ENCODE results near the gene GP1BA.

Gene GP1BA

DNA sequence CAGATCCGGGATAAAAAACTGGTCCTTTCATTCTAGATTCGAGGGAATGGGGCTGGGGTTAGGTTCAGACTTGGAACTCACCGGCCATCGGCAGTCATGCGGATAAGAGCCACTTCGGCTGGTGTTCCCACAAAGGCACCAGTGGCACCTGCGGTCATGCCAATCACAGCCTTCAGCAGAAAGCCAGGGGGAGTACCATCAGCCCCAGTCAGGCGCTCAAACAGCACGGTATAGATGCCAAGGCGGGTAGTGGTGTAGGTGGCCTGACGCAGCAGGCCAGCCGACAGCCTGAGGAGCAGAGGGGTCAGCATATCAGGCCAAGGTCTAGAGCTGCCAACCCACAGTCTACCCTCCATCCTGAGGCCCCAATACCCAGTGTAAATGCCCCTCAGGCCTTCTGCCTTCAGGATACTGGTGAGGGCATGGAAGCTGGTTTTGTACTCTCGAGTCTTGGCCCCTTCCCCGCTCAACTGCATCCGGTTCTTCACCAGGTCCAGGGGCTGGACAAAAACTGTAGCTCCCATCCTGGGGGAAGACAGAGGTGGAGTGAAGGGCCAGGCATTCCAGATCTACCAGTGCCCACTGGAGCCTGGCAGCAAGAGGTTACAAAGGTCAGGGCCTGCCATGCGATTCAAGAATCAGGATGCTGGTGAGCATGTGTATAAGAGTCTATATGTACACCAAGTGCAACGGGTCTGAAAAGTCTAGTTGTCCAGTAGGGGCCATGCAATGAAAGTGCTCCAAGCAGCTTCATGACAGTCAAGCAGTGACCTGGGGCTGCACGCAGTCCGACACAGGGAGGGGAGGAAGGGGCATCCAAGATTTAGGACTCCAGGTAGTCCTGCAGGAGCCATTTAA lies 6.8 kb downstream of the GP1BA start:
- no peak for DNase-seq

DNA sequence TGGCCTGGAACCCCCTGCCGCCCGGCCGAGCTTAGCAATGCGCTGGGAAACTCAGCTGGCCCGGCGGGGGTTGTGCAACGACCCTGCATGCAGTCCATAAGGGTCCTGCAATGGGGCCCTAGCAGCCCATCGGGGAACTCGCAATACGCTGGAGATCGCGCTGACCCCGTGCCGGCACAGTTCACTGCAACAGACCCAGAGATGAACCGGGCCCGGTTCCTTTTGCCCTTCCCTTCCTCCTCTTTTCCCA lies 7.4 kb downstream of the GP1BA start:
- DNase-seq: no peak

DNA sequence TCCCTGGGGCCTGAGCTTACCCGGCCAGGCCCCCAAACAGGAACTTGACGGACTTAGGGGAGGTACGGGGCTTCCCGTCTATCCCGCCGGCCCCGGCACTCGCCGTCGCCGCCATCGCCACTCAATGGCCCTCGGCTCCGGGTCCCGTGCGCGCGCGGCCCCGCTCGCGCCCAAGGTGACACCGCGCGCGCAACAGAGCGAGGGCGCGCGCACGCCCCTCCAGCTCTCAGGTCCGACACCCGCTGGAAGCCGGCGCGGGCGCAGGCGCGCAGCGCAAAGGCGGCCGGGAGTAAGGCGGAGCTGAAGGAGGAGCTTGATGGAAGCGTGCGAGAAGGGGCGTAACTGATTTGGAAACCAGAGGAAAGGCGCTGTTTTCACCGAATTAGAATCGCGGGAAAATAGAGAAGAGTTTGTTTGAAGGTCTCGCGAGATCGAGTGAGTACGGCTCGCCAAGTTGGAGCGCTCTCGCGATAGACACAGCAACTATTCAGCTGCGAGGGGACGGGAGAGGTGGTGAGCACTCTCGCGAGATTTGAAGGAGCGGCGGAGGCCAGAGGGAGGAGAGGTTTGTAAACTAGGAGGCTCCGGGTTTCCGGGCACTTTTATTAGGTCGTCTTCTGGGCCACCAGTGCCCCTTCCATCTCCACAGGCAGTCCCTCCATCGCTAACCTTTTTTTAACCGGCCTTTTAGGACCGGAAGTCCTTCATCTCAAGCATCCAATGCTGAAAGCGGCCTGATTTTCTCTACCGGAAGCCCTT lies 7.9 kb downstream of the GP1BA start, which contains the start of the genes RNF167 and SLC25A11:
RNF167 (plus strand) TSS at position 473 of the 759 bp plus-strand sequence. CDS start 642 bp downstream, outside the sequence.
SLC25A11 (minus strand) TSS at position 251 of the 759 bp plus-strand sequence; CDS start at position 115, 136 bp downstream.
- peak; percentile 99 for DNase-seq

DNA sequence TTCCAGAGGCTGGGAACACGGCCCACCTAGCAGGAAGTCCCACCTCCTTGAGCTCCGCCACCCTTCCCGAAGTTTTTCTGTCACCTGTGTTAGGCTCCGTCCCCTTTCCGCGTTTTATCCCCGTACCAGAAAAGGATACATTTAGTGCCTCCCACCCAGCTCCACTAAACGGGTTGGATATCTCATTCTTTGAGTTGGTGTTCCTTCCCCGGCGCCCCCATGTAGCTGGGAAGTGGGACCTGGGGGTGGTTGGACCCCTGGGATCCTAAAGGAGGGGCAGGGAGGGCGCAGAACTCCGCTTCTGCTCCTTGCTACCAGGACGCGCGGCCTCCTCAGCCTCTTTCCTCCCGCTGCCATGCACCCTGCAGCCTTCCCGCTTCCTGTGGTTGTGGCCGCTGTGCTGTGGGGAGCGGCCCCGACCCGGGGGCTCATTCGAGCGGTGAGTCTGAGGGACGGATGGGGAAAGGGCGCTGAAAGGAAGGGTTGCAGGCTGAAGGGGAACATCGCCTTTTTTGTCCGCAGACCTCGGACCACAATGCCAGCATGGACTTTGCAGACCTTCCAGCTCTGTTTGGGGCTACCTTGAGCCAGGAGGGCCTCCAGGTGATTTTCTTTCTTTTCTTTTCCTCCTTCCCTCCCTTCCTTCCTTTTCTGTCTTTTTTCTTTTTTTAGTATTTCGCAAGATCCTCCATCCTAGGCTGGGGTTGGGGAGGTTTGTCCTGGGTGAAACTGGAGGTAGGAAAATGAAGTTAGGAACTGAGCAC lies 8.7 kb downstream of the GP1BA start:
- DNase-seq: peak; percentile 88

DNA sequence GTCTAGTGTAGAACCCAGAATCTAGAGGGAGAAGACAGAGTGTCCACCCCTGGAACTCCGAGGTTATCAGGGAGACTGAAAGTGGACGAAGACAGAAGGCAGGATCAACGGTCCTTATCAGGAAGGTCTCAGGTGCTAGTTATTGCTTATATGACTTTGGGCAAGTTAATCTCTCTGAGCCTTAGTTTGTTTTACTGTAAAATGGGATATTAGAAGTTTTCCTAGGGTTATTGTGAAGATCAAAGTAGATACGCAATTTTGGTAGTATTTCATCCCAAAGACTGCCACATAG lies 9.2 kb downstream of the GP1BA start:
- DNase-seq: no peak

DNA sequence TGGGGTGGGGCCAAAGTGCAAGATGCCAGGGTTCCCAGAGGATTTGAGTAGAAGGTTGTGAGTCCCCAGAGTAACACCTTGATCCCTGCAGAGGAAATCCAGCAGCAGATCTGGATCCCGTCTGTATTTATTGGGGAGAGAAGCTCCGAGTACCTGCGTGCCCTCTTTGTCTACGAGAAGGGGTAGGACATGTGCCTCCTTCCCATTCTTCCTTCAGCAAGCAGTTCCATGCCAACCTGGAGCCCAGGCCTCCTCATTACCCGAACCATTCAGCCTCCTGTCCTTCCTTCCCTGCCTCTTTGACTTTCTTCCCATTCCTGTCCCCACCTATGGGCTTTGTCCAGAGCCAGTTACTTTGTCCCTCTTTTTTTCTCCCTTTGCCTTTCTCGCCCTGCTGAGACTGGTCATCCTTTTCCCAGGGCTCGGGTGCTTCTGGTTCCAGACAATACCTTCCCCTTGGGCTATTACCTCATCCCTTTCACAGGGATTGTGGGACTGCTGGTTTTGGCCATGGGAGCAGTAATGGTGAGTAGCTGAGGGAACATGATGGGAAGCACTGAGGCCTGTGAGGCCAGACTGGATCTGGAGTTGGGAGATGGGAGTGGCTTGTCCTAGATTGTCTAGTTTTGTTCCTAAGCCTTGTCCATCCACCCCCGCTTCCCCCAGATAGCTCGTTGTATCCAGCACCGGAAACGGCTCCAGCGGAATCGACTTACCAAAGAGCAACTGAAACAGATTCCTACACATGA lies 10.9 kb downstream of the GP1BA start:
- DNase-seq: no peak

DNA sequence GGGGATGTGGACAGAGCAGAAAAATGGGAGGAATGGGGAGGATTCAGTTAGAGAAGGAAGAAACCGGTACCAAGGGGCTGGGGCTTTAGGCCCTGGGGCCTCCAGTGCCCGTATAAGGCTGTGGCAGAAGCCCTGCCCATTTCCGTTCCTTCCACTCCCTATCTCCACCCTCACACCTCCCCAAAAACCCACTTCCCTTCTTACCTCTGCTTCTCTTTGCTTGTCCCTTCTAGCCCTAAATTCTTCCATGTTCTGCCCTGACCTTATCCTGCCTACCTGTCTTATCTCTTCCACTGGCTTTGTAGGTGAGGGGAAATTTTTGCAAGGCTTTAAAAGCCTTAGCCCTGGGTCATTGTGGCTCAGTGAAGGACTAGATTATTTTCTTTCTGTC lies 12.1 kb downstream of the GP1BA start:
- DNase-seq: no peak

DNA sequence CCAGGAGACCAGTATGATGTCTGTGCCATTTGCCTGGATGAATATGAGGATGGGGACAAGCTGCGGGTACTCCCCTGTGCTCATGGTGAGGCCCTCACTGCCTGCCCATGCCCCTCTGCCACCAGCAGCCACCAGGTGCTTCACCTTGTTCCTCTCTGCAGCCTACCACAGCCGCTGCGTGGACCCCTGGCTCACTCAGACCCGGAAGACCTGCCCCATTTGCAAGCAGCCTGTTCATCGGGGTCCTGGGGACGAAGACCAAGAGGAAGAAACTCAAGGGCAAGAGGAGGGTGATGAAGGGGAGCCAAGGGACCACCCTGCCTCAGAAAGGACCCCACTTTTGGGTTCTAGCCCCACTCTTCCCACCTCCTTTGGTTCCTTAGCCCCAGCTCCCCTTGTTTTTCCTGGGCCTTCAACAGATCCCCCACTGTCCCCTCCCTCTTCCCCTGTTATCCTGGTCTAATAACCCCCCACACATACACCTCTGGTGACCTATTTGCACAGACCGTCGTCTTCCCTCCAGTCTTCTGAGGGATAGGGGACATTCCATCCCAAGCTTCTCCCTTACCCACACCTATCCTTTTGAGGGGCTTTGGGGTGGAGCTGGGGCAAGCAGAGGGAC lies 12.6 kb downstream of the GP1BA start:
- no peak for DNase-seq

DNA sequence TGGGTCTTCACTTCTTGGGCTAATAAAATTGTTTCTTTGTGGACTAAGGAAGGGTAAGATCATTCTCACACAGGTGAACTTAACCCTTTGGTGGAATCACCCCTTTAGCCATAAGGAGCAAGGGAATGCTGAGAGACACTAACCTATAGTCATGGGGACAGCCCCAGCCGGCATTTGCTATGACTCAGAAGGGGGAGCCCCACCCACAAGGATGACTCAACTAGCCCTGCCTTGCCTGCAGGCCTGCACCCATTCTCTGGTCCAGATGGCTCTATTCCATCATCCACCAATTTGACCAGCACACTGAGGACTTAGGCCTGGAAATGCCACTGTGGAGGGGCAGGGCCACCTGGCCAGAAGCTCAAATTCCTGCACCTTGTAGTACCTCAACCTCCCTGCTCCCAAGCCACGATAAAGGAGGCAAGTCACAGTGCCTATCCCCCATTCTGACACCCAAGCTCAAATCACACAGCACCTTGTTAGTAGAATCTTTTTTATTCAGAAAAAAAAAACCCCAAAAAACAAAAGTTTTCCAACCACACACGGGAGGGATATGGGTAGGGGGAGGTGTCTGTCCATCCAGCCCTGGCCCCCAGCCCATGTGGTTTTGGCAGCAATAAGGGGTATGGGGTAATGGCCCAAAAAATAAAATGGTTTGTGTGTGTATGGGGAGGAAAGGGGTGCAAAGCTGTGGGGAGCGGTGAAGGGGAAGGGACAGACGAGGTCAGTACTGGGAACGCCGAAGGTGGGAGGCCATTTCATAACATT lies 13.3 kb downstream of the GP1BA start:
- DNase-seq: no peak

DNA sequence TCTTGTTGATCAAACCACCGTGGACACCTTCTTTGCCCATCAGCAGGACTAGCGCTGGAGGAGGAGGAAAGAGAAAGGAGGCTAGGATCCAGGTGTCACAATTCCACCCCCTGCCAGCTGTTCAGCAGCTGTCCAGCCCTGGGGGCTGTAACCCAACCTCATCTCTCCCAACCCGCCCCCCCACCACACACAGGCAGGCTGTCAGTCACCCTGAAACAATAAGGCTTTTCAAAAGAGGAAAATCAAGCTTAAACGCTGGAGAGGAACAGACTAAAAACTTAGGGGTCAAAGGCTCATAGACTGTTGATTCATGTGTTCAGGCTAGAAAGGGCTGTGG lies 13.8 kb downstream of the GP1BA start:
- DNase-seq: no peak

DNA sequence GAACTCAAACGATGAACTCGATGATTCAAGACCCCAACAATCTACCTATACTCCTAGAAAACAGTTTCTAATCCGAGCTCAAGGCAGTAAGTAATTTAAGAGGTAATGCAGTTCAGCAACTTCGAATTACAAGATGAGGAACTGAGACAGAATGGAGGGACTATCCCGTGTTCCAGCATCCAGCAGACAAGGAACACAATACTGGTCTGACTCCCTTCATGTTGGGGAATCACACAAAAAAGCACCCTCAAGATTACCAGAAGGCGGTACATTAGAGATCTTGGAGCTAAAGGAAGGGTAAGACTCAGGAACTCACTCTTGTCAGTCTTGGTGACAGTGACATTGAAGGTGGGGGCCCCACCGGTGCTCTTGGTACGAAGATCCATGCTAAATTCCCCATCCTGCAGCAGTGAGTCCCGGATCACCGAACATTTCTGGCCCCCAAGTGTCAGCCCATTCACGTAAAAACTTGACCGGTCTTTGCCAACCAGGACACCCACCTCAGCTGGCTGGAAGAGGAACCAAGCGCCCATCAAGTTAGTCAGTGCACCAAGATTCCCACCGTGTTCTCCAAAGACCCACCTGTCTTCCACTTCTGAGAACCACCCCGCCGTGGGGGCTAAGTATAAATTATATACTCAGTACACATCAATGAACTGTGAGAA lies 14.4 kb downstream of the GP1BA start:
- no peak for DNase-seq

DNA sequence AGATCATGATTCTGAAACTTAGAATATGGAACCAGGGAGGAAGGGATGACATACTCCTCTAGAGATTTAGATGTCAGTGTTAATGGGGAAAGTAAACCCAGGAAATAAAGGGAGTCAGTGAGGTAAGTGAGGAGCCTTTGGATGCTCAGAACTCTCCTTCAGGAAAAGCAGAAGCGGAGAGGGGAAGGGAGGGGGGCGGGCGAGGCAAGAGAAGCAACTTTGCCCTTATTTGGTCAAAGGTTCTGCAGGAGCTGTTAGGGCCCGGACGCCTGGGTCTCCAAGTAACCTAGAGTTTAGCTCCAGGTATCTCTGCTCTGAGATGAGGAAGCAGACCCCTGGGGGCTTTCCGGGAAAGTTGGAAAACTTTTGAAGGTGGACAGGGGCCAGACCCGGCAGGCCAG lies 14.9 kb downstream of the GP1BA start:
- no peak for DNase-seq

DNA sequence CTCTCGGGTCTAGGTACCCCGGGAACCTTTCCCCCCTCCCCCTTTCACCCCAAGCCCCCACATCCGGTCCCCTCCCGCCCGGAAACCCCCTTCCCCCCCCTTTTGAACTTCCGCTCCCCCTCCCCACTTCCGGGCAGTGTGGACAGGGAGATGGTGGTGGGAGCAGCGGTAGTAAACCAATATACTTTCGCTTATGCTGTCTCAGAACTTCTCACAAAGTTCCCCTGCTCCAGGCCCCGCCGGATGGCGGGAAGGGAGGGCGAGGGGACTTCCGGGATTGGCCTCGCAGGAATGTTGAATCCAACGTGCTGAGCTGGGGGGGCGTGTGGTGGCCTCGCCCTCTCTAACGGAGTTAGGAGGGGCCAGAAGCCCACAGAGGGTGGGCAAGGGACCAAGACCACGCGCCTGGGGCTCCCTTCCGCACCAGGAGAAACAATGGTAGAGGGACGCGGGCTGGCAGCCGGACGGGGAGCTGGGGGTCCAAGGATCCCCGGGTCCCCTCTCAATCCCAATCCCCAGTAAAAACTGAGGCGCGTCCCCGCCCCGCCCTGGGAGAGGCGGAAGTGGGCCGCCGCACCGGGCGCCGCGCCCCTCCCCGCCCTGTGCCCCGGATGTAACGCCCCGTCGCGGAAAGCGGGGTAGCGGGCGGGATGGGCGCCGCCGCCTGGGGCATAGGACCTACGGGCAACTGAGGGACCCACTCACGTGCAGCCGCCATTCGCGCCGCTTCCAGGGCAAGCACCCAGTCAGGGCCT lies 15.5 kb downstream of the GP1BA start:
- peak; percentile 56 for DNase-seq

DNA sequence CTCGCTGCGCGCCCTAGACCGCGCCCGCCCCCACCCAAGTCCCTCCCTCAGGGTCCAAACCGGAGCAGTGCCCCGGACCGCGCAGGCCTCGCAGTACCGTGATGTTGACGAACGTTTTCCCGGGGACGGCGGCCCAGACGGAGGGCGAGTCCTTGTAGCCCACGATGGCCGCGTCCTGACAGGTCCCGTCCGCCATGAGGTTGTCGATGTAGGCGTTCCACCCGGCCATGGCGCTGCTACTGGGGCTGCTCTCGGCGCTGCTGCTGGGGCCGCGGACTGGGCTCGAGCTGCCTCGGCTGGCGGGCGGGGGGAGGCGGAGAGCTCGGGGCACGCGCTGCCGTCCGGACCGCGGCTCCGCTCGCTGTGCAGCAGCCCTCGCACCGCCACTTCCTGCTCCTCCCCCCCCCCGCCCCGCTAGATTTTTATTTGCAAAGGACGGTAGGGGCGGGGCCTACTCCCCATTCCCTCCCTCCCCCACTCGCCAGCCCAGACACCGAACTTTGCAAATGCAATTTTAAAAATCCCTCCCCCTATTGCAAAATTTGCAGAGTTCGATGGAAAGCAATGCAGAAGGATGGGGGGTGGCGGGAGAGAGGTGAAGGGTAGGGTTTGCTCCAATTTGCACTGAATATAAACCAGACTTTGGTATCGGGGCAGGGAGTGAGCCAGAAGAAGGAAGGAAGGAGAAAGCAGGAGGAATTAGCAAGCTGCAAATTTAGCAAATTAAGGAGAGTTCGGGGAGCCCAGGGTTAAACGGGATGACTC lies 16.3 kb downstream of the GP1BA start, which contains the start of gene PFN1:
PFN1 (minus strand) TSS at position 365 of the 765 bp plus-strand sequence; CDS start at position 229, 136 bp downstream.
- DNase-seq: peak; percentile 79

DNA sequence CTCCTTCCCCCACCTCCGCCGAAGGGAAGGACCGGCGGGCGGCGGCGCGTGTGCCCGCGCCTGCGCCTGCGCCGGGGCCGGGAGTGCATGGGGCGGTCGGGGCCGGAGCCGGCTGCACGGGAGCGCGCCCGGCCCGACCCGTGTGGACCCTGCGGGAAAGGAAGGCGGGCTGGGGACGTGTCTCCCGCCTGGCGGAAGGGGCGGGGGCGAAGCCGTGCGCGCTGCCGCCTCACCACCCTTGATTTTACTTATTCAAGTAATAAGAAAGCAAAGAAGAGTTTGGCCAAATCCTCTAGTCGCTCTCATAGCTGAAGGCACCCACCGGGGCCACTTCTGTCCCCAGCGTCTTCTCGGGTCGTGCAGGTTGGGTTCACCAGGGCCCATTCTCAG lies 16.8 kb downstream of the GP1BA start:
- DNase-seq: peak; percentile 80

DNA sequence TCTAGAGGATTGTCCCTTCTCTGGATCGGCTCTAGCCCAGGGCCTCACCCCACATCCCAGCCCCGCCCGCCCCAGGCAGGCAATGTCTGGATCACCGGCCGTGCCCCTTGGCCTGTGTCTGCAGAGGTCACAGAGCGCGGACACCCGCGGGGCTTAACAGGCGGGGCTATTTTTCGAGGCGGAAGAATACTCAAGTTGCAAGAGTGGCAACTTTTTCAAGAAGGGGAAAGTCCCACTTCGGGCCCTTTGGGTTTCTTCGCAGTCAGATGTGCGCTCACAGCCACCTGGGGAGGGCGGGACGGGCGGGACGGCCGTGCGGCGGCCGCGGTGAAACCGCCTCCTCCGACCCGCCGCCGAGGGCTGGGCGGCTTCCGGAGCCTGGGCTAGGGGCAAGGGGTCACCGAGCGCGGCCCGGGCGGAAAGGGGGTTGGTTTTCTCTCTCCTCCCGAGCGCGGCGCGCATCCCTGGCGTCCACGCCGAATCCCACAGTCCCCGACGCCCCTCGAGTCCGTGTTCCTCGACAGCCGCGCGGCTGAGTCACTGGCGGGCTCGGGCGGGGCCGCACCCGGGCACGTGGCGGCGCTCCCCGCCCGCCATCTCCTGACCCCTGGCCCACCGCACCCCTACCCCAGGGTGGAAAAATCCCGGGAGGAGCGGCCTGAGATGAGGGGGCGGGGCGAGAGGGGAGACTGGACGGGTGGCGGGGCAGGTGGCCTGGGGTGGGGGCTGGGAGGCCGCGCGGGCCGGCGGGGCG lies 17.4 kb downstream of the GP1BA start:
- peak; percentile 59 for DNase-seq

DNA sequence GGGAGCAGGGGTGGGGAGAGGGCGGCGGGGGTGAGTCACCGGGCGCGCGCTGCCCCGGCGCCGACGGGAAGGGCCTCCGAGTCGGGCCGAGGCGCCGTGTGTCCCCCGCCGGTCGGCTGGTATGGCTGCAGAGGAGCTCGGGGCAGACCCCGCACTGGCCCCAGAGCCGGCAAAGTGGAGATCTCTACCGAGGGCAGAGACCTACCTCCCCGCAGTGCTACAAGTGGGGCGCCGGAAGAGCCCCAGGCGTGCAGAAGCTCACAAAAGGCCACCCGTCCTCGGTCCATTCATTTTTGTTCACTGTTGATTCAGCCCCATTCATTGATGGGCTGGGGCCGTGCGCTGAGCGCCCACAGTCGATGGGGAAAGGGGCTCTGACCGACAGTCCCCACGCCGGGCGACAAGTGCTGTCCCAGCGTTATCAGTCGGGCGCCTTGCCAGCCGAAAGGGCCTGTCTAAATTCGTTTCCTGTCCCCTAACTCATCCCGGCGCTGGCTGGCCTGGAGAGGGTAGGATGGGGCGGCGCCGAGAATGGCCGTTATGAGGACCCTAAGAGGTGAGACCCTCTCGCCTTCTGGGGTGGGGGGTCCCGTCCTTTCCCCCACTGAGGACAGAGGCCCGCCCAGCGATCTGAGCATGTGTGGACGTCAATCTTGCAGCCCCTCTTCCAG lies 18.1 kb downstream of the GP1BA start:
- no peak for DNase-seq

DNA sequence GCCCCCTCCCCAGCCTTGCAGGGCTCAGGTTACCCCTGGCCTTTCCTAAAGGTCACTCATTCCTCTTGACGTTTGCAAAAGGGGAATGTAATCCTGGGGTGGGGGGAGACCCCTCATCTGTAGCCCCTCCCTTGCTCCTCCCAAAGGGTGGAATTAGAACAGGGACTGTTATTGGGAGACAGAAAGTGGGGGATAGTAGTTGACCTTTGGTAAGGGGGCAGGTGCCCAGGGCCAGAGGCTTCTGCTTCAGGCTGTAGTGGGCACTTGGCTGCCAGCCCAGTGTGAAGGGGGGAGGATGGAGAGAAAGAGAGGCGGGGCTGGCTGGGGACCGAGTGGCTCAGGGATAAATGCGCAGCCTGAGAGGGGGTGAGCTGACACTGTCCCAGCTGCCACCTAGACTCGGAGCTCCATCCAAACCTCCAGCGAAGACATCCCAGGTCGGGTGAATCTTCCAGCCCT lies 18.7 kb downstream of the GP1BA start, which contains the start of gene ENO3:
ENO3 (plus strand) TSS at position 374 of the 459 bp plus-strand sequence. CDS start 711 bp downstream, outside the sequence.
- DNase-seq: no peak
